Measurements from ENCODE around the gene CAPN10.

CAPN10 gene

DNA sequence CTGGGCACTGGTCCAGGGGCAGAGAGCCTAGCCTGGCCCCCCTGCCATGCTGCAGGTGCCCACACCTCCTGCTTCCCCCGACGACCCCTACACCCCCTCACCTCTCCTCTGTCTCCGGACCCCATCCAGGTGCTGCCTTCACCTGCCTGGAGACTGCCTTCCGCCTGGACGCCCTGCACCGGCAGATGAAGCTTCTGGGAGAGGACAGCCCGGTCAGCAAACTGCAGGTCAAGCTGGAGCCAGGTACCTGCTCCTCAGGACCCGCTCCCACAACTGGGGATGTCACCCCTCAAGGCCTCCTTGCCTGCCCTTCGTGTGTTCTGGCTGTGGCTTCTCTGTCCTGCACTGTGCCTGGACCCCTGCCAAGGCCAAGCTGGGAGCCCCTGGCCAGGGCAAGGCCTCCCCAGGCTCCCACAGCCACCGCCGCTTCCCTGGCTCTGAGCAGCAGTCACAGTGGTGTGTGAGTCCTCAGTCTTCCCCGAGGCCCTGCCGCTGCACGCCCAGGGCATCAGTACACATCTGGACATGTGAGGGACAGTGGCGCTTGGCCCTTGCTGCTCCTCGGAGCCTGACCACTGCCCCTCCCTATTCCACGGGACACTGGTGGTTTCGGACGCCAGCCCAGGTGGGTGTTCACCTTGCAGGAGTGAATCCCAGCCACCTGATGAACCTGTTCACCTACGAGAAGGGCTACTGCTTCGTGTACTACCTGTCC lies 12.0 kb upstream of the CAPN10 start:
- no peak for DNase-seq (ENCODE audit: low read depth in 3 of 3)

- DNase-seq (ENCODE audit: low read depth in 3 of 3): no peak
Measured at GRCh38 chr2:240575101-240575965, 11.2 kb upstream of the CAPN10 start.

DNA sequence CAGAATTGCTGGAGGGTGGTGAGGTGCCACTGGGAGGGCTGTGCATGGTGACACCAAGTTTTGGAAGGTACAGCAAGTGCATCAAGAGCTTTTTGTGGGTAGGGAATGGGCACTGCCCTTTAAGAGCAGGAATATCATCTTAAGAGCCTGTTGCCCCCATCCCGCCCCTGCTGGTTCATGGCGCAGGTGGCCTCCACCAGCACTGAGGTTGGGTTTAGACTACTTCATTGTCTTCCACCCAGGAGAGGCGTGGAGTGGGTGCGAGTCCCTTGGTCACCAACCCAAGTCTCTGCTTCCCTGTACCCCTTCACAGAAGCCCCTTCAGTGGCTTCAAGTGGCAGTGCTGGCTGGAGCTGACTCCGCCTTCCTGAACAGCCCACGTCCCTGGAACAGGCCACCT lies 10.5 kb upstream of the CAPN10 start:
- DNase-seq (ENCODE audit: low read depth in 3 of 3): no peak

GRCh38 chr2:240576436-240577205 lies 9.9 kb upstream of the CAPN10 start:
- DNase-seq (ENCODE audit: low read depth in 3 of 3): no peak

DNA sequence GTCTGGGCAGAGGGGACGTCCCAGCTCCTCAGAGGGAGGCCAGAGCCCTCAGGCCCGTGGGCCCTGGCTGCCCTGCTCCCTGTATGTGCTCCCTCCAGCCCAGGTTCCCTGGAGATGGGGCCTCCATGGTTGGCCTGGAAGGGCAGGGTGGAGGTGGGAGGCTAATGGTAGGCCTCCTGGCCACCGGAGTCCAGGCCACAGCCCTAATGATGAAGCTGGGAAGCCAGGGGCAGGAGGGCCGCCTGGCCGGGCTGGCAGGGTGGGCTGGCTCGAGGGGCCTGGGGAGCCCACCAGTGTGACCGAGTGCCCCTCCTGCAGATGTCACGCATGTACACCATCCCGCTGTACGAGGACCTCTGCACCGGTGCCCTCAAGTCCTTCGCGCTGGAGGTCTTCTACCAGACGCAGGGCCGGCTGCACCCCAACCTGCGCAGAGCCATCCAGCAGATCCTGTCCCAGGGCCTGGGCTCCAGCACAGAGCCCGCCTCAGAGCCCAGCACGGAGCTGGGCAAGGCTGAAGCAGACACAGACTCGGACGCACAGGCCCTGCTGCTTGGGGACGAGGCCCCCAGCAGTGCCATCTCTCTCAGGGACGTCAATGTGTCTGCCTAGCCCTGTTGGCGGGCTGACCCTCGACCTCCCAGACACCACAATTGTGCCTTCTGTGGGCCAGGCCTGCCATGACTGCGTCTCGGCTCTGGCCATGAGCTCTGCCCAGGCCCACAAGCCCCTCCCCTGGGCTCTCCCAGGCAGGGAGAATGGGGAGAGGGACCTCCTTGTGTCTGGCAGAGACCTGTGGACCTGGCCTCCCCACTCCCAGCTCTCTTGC lies 9.0 kb upstream of the CAPN10 start:
- no peak for DNase-seq (ENCODE audit: low read depth in 3 of 3)

DNA sequence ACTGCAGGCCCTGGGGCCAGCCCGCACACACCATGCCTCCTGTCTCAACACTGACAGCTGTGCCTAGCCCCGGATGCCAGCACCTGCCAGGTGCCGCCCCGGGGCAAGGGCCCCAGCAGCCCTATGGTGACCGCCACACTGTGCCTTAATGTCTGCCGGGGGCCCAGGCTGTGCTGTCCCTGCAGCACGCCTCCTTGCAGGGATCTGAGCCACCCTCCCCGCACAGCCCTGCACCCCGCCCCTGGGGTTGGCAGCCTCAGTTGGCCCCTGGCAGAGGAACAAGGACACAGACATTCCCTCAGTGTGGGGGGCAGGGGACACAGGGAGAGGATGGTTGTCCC lies 8.5 kb upstream of the CAPN10 start:
- no peak for DNase-seq (ENCODE audit: low read depth in 3 of 3)

GRCh38 chr2:240578488-240578887 lies 8.0 kb upstream of the CAPN10 start:
- DNase-seq (ENCODE audit: low read depth in 3 of 3): no peak

DNA sequence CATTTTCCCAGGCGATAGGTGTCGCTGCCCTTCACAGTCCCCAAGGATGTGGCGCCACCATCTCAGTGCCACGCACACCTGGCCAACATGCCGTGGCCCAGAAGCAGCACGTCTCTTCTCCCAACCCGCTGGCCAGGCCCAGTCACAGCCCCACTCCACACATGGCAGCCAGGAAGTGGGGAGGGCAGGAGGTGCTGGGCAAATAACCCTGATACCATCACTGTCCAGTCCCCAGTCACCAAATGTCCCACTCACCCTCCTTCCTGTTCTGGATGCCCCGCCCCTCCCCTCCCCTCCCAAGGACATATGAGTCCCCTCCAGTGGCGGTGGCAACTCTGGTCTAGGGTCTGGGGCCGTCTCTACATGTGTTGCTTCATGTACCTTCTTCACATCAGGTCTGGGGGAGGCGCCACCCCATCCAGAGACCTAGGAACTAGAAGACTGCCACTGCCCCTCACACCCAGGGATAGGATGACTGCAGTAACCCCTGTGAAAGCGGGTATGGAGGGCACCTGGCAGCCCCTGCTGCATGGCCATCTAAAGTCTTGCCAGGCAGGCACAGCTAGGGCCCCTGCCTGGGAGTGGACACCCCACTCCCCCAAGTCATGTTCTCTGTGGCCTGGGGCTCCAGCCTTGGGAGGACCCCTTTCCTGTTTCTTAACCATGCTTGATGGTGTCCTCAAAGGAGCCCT lies 7.3 kb upstream of the CAPN10 start:
- no peak for DNase-seq (ENCODE audit: low read depth in 3 of 3)

DNA sequence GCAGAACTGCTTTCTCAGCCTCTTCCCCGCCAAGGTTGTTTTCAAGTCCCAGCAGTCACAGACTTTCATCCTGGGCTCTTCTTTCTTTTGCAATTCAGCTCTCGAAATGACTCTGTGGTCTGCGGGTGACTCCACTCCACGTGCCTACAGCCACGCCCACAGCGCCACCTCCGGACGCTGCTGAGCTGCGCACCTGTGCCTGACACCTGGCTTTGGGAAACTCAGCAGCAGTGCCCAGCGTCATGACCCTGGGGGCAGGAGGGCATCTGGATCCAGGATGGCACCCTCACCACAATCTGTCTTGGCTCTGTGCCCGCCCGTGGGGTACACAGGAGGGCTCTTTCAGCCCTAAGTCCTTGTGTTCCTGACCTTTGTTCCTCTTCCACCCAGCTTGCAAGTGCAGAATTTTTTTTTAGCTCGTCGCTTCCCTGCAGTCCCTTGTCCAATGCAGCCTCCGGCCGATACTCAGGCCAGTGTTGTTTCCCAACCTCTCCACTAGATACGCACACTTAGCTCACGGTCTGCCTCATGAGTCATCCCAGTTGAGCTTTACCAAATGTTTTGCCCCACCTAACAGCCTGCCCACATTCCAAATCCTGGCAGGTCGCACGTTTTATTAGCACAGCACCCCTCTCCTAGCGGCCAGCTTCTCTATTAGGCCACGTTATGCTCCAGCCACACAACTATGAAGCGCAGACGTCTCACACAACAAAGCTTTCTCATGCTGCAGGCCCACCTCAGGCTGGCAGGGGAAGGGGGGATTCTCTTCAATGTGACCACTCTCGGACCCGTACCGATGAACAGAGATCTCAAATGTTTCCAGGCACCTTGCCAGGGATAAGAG lies 6.5 kb upstream of the CAPN10 start:
- DNase-seq (ENCODE audit: low read depth in 3 of 3): peak in 1 of 3 experiments; percentile 60

GRCh38 chr2:240581811-240582210 lies 4.7 kb upstream of the CAPN10 start:
- DNase-seq (ENCODE audit: low read depth in 3 of 3): no peak

GRCh38 chr2:240582781-240583180 lies 3.8 kb upstream of the CAPN10 start:
- DNase-seq (ENCODE audit: low read depth in 3 of 3): no peak

- DNase-seq (ENCODE audit: low read depth in 3 of 3): no peak
Measured at GRCh38 chr2:240583774-240584173, 2.8 kb upstream of the CAPN10 start.

DNA sequence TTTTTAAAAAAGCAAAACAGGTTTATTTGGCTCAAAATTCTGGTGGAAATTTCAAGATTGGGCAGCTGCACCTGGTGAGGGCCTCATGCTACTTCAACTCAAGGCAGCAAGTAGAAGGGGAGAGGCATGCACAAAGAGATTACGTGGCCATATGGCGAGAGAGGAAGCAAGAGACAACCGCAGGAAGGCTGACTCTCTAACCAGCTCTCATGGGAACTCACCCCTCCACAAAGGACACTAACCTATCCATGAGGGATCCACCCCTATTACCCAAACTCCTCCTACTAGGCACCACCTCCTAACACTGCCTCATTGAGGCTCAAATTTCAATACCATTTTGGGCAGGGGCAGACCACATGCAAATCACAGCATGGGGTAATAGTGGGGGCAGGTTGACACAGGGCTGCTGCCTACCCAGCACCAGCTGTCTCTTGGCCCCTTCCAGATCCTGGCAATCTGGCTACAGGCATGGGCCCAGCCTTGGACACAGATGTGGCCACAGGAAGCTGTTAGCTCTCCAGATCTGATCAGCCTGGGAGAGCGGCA lies 2.0 kb upstream of the CAPN10 start:
- DNase-seq (ENCODE audit: low read depth in 3 of 3): no peak

GRCh38 chr2:240585101-240585500 lies 1.4 kb upstream of the CAPN10 start:
- no peak for DNase-seq (ENCODE audit: low read depth in 3 of 3)

GRCh38 chr2:240585681-240586197 lies 795 bp upstream of the CAPN10 start:
- DNase-seq (ENCODE audit: low read depth in 3 of 3): no peak

- peak in 2 of 3 experiments; percentile 28 to 46 for DNase-seq (ENCODE audit: low read depth in 3 of 3)
Measured at GRCh38 chr2:240586919-240587800, 626 bp downstream of the CAPN10 start.

- DNase-seq (ENCODE audit: low read depth in 3 of 3): no peak
Measured at GRCh38 chr2:240588006-240588655, 1.6 kb downstream of the CAPN10 start.

GRCh38 chr2:240588669-240589068 lies 2.1 kb downstream of the CAPN10 start:
- DNase-seq (ENCODE audit: low read depth in 3 of 3): no peak

Measured in stimulated activated CD4-positive, alpha-beta T cell treated with anti-CD3 and anti-CD28 coated beads, TNF-alpha, amount 100 ng/mL, for 4 hours (primary cell).